K562 (cell line): ENCODE results near the gene REPS1. TPM values are rescaled to one million over a fixed set of nuclear protein-coding genes. Genes with fewer than 3 reads are reported as not detected.

Source experiments
- ATAC-seq: fragments of 200-7000 bp; cut with Tn5 transposase; 3 replicates; pipeline ENCODE4 v1.9.1; 2020; ENCODE audit warnings: moderate library complexity
- BruUV-seq: library from RNA; stranded (reverse); fragments of 400-500 nt; replicated peaks from 2 replicates; lab custom pipeline; 2021; lab: Mats Ljungman, UMichigan
- CTCF ChIA-PET: fragments of 300-600 bp; formaldehyde crosslinking; extraction: SDS; loops from one replicate; lab custom pipeline; 2021; ENCODE audit warnings: low intra/inter-chr PET ratio; lab: Yijun Ruan, JAX
- POLR2A ChIA-PET: fragments of 300-600, 350-650 bp; sonication (Branson Sonifier 250); formaldehyde crosslinking; extraction: SDS; loops from one replicate; lab custom pipeline; 2021; ENCODE audit warnings: antibody characterized with exemption, inconsistent platforms; lab: Yijun Ruan, JAX
- DNase-seq, 4 experiments: peaks; one replicate each; pipeline versions ENCODE4 v3.0.0 to v3.0.0-alpha.2; 2011 to 2018; ENCODE audit warnings: low spot score in 3 of 4, mixed read lengths in 3 of 4; ENCODE audit errors: extremely low read depth in 1 of 4
- FAIRE-seq: peaks from 2 replicates; lab custom pipeline; 2011; peaks lifted over from hg19 to GRCh38; lab: Jason Lieb, UNC
- H2AFZ ChIP-seq: 2 replicates; pipeline ENCODE4 v1.6.0; 2011; ENCODE audit warnings: low read depth, low read length, control low read depth, inconsistent platforms
- H3K27ac ChIP-seq: fragments of 200-600 bp; 3 replicates; pipeline ENCODE4 v1.8.0; 2011; ENCODE audit warnings: low read depth, mild to moderate bottlenecking, control low read depth, inconsistent platforms, low read length, moderate library complexity, mixed read lengths; ENCODE audit errors: extremely low read depth
- H3K27me3 ChIP-seq, 2 experiments: fragments of 300-600 bp in 1 of 2; 2 replicates in 1 of 2; 3 replicates in 1 of 2; pipeline versions ENCODE4 v1.6.0 to v1.8.0; 2011; ENCODE audit warnings: inconsistent platforms in 2 of 2, low read length in 2 of 2, mild to moderate bottlenecking in 1 of 2, mixed read lengths in 1 of 2, moderate library complexity in 1 of 2; ENCODE audit not compliant: control insufficient read depth in 2 of 2, insufficient read depth in 2 of 2
- H3K36me3 ChIP-seq: fragments of 300-600 bp; 3 replicates; pipeline ENCODE4 v1.8.0; 2011; ENCODE audit warnings: mild to moderate bottlenecking, low read length, inconsistent platforms; ENCODE audit not compliant: control insufficient read depth, insufficient read depth
- H3K4me1 ChIP-seq, 2 experiments: fragments of 200-600 bp in 1 of 2; replicated peaks in 1 of 2; 2 replicates in 1 of 2; 3 replicates in 1 of 2; pipeline versions ENCODE4 v1.5.1 to v1.8.0; 2011; ENCODE audit warnings: inconsistent platforms in 2 of 2, low read length in 2 of 2, mild to moderate bottlenecking in 1 of 2, mixed read lengths in 1 of 2, moderate library complexity in 1 of 2; ENCODE audit not compliant: control insufficient read depth in 2 of 2, insufficient read depth in 2 of 2
- H3K4me2 ChIP-seq: 2 replicates; pipeline ENCODE4 v1.6.1; 2011; ENCODE audit warnings: low read length, control low read depth, inconsistent platforms, mixed read lengths; ENCODE audit not compliant: insufficient read depth
- H3K4me3 ChIP-seq: fragments of 200-600 bp; sonication (generic), shearing (Covaris generic); 2 replicates; pipeline ENCODE4 v1.5.1; 2016; ENCODE audit warnings: control low read depth, inconsistent platforms
- H3K79me2 ChIP-seq: fragments of 200-600 bp; 3 replicates; pipeline ENCODE4 v1.8.0; 2011; ENCODE audit warnings: low read length, inconsistent platforms; ENCODE audit not compliant: control insufficient read depth, insufficient read depth
- H3K9ac ChIP-seq, 2 experiments: 2 replicates each; pipeline versions ENCODE4 v1.6.0 to v1.6.1; 2011; ENCODE audit warnings: low read depth in 2 of 2, low read length in 2 of 2, control low read depth in 1 of 2, inconsistent platforms in 1 of 2, mild to moderate bottlenecking in 1 of 2, mixed read lengths in 1 of 2; ENCODE audit not compliant: insufficient read depth in 1 of 2
- H3K9me1 ChIP-seq: one replicate; pipeline ENCODE4 v1.6.0; 2011; ENCODE audit warnings: inconsistent platforms, mild to moderate bottlenecking, low read length, moderate library complexity; ENCODE audit not compliant: control insufficient read depth, insufficient read depth
- H3K9me3 ChIP-seq: replicated peaks from 2 replicates; pipeline ENCODE4 v1.5.1; 2011; ENCODE audit warnings: low read depth, low read length, inconsistent platforms; ENCODE audit not compliant: control insufficient read depth, insufficient read depth
- H4K20me1 ChIP-seq: replicated peaks from 2 replicates; pipeline ENCODE4 v1.6.1; 2011; ENCODE audit warnings: low read length, inconsistent platforms, mixed read lengths; ENCODE audit not compliant: control insufficient read depth, insufficient read depth
- RREB1 ChIP-seq: fragments of 250-450 bp; sonication (Bioruptor Pico); IDR thresholded peaks from 2 replicates; pipeline ENCODE4 v1.4.0; 2020
- WGBS: fragments of 100-300 bp; shearing (Covaris generic); methylation state at CpG from one replicate; pipeline ENCODE4 v1.1.6; 2016; ENCODE audit warnings: low coverage, mixed read lengths; ENCODE audit not compliant: insufficient coverage; ENCODE audit errors: missing lambda C conversion rate; 5-methylcytosine and 5-hydroxymethylcytosine counted together
- in situ Hi-C: fragments of 300-500 bp; cut with MboI; formaldehyde crosslinking; loops from 4 replicates; pipeline ENCODE4 v1.15.0; 2018; ENCODE audit warnings: inconsistent platforms, mixed read lengths
- intact Hi-C: fragments of 100-400 bp; cut with micrococcal nuclease; formaldehyde crosslinking; loops from 2 replicates; pipeline ENCODE4 v1.14.2; 2022
- polyA plus RNA-seq, 8 experiments: library from polyadenylated mRNA; depleted of rRNA in 4 of 8; stranded (reverse) in 5 of 8; unstranded in 3 of 8; fragments of >200 nt; fragmentation: Nextera tagmentation in 2 of 8; fragmentation: Illumina TruSeq in 1 of 8; extraction: Ambion mirVana in 2 of 8; extraction: Trizol in 1 of 8; gene quantifications; 2 replicates each; pipeline versions ENCODE4 v1.2.1 to v1.2.3, GENCODE V29; 2011 to 2014; ENCODE audit warnings: inconsistent platforms in 1 of 8, missing spikeins in 1 of 8
- total RNA-seq, 7 experiments: library from RNA; depleted of rRNA in 6 of 7; stranded (reverse); fragments of >200 nt in 6 of 7; fragmentation: Illumina TruSeq in 2 of 7; extraction: Trizol in 2 of 7; gene quantifications; 2 replicates each; pipeline versions ENCODE4 v1.2.1 to v1.2.3, GENCODE V29; 2011 to 2021; ENCODE audit warnings: low replicate concordance in 1 of 7

The REPS1 gene
- total and polyA plus RNA-seq, 9 of the 15 experiments (the other 6 are each of a cell fraction or from before 2014, with no cell fraction given) = 7.9 to 36.0 (median 27.8) TPM

DNA sequence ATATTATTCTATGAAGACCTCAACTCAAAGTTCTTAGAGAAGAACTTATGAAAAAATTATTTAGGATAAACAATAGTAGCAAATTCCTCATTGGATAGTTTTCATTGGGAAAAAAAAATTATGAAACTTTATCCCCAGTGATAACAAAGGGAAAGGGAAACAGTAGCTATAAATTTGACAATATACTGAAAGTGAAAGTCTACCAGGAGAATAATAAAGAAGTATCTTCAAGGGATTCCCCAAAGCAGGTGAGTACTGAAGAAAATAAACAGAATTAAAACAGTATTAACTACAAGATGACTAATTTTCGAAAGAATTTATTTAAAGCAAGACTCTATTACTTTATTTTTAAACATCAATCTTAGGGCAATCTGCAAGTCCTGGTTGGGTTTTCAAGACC lies 56.4 kb downstream of the REPS1 start:
- Histone ChIP-seq H3K9ac (no peak overlapping the region), H3K9me1 (no peaks in the 10 kb centered on the region), H3K79me2 (no peaks in the 10 kb centered on the region), H2AFZ (no peak overlapping the region), H3K4me2 (no peak overlapping the region), H3K9me3 (no peaks in the 10 kb centered on the region), H3K4me1 (no peaks in the 10 kb centered on the region), H4K20me1 (no peaks in the 10 kb centered on the region), H3K27me3 (no peaks in the 10 kb centered on the region), H3K36me3 (no peaks in the 10 kb centered on the region; the same call in 2 of the 3 replicates), H3K27ac (no peak overlapping the region), H3K4me3 (no peak overlapping the region)
- POLR2A ChIA-PET = interaction anchor here (0.7 kb wide), 1 partner anchor 32 kb away, joined by 3 read pairs; no protein-coding TSS in a partner anchor
- in situ Hi-C loops = no loop called here
- intact Hi-C loops = no loop called here
- BruUV-seq = no TSS peak
- CTCF ChIA-PET = no interaction called here
- DNase-seq (no peak), FAIRE-seq (no peak), ATAC-seq (no peak)
- 64% methylated on average over 1 of the region's 1 CpG for WGBS
- TF ChIP-seq RREB1 (CRISPR knock-in tag) = no peak
